K562 (cell line): ENCODE results near the gene LRP10. TPM values are rescaled to one million over a fixed set of nuclear protein-coding genes. Genes with fewer than 3 reads are reported as not detected.

ENCODE experiments used
- DACH1 ChIP-seq: fragments of 450-650 bp; IDR thresholded peaks from 2 replicates; pipeline ENCODE4 v1.6.1; 2018; ENCODE audit not compliant: partially characterized antibody
- EHMT2 ChIP-seq: fragments of 450-650 bp; IDR thresholded peaks from 2 replicates; pipeline ENCODE4 v1.6.1; 2018; ENCODE audit warnings: antibody characterized with exemption
- FOXK1 ChIP-seq: sonication (generic); formaldehyde crosslinking; IDR thresholded peaks from 2 replicates; pipeline ENCODE4 v1.8.0; 2022; ENCODE audit warnings: missing genetic modification reagents, mild to moderate bottlenecking, borderline replicate concordance
- GATAD2A ChIP-seq: fragments of 450-650 bp; IDR thresholded peaks from 2 replicates; pipeline ENCODE4 v1.6.1; 2017
- KDM2B ChIP-seq: fragments of 250-450 bp; sonication (Bioruptor Pico); IDR thresholded peaks from 2 replicates; pipeline ENCODE4 v1.8.0; 2021; ENCODE audit warnings: mild to moderate bottlenecking, moderate library complexity
- MYC ChIP-seq, 2 experiments: fragments of 250-450 bp in 1 of 2; sonication (Bioruptor Pico) in 1 of 2; IDR thresholded peaks; 2 replicates each; pipeline versions ENCODE4 v1.5.1 to v1.6.1; 2012 to 2021; ENCODE audit warnings: low read depth in 2 of 2, borderline replicate concordance in 1 of 2, improper control_type of control experiment in 1 of 2, low read length in 1 of 2, mild to moderate bottlenecking in 1 of 2, moderate library complexity in 1 of 2
- SMARCA5 ChIP-seq: fragments of 450-650 bp; IDR thresholded peaks from 2 replicates; pipeline ENCODE4 v1.6.1; 2016
- TCF3 ChIP-seq: sonication (generic); formaldehyde crosslinking; IDR thresholded peaks from 2 replicates; pipeline ENCODE4 v1.4.0; 2020; ENCODE audit warnings: mild to moderate bottlenecking, missing genetic modification reagents
- ZBTB7A ChIP-seq: IDR thresholded peaks from 2 replicates; pipeline ENCODE4 v1.6.1; 2011; ENCODE audit warnings: low read depth, mild to moderate bottlenecking, low read length, moderate library complexity, borderline replicate concordance; ENCODE audit not compliant: control insufficient read depth
- ZNF146 ChIP-seq: IDR thresholded peaks from one replicate; pipeline ENCODE4 v1.6.1; 2018; ENCODE audit warnings: missing compliant biosample characterization; ENCODE audit not compliant: unreplicated experiment
- ZNF316 ChIP-seq: fragments of 450-650 bp; IDR thresholded peaks from 2 replicates; pipeline ENCODE4 v1.6.1; 2016
- ZNF586 ChIP-seq: fragments of 450-650 bp; formaldehyde crosslinking; conservative IDR thresholded peaks from 2 replicates; pipeline ENCODE4 v1.4.0; 2020; ENCODE audit warnings: mild to moderate bottlenecking, moderate library complexity
- ZNF589 ChIP-seq: fragments of 200-800 bp; sonication (Bioruptor generic); IDR thresholded peaks from 2 replicates; pipeline ENCODE4 v1.6.1; 2016; ENCODE audit warnings: low read depth, missing genetic modification characterization, missing compliant biosample characterization
- polyA plus RNA-seq, 8 experiments: library from polyadenylated mRNA; depleted of rRNA in 4 of 8; stranded (reverse) in 5 of 8; unstranded in 3 of 8; fragments of >200 nt; fragmentation: Nextera tagmentation in 2 of 8; fragmentation: Illumina TruSeq in 1 of 8; extraction: Ambion mirVana in 2 of 8; extraction: Trizol in 1 of 8; gene quantifications; 2 replicates each; pipeline versions ENCODE4 v1.2.1 to v1.2.3, GENCODE V29; 2011 to 2014; ENCODE audit warnings: inconsistent platforms in 1 of 8, missing spikeins in 1 of 8
- total RNA-seq, 7 experiments: library from RNA; depleted of rRNA in 6 of 7; stranded (reverse); fragments of >200 nt in 6 of 7; fragmentation: Illumina TruSeq in 2 of 7; extraction: Trizol in 2 of 7; gene quantifications; 2 replicates each; pipeline versions ENCODE4 v1.2.1 to v1.2.3, GENCODE V29; 2011 to 2021; ENCODE audit warnings: low replicate concordance in 1 of 7
- TF ChIP-seq, protein P1 (sequence below): fragments of 450-650 bp; IDR thresholded peaks from 2 replicates; pipeline ENCODE4 v1.6.1; 2018; ENCODE audit not compliant: partially characterized antibody

LRP10 gene
- total and polyA plus RNA-seq, 9 of the 15 experiments (the other 6 are each of a cell fraction or from before 2014, with no cell fraction given) = 1.3 to 45.5 (median 10.9) TPM

DNA sequence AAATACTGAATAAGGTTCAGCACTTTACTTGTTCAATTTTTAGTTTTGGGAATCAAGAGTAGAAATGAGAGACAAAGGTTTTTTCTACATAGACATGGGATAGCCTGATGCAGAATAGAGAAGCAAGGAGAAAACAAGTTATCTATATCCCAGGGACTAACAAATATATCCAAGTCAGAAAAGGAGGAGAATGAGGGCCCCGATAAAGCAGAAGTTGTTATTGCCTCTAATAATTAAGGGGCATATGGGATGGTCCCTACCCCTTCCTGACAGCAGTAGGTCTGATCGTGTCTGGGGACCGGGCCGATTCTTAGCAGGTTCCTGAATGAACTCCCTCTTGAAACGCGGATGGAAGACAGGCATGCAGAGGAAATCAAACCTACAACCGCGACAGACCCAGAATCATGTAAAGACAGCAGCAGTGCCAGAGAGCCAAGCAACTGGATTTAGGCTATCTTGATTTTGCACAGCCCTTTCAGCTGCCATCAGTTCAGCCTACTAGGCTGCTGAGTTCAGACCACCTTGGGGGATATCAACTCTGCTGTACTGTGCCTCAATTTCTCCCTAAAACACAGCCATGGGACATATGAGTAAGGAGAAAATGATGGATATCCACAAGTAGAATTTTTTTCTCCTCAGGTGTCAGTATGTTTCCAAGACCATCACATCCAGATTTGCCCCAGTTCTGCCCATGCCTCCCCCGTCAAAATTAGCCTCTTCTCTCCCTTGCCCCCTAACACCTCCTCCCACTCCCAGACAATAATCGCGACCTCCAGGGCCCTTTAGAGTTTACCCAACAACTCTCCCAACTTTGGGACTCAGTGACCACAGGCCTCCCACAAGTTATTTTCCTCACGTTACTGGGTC is 56.9 kb downstream of the LRP10 start (continued):
- no peak for TF ChIP-seq MYC (IDR thresholded peaks at IDR 0.05; ENCODE audit: low read depth, low read length)
- TF ChIP-seq MYC (CRISPR knock-in tag; IDR thresholded peaks at IDR 0.05; ENCODE audit: borderline replicate concordance, low read depth) = no peak
- no peak for TF ChIP-seq EHMT2
- no peak for TF ChIP-seq ZBTB7A
- TF ChIP-seq ZNF586 = no peak
- TF ChIP-seq, protein P1, sequence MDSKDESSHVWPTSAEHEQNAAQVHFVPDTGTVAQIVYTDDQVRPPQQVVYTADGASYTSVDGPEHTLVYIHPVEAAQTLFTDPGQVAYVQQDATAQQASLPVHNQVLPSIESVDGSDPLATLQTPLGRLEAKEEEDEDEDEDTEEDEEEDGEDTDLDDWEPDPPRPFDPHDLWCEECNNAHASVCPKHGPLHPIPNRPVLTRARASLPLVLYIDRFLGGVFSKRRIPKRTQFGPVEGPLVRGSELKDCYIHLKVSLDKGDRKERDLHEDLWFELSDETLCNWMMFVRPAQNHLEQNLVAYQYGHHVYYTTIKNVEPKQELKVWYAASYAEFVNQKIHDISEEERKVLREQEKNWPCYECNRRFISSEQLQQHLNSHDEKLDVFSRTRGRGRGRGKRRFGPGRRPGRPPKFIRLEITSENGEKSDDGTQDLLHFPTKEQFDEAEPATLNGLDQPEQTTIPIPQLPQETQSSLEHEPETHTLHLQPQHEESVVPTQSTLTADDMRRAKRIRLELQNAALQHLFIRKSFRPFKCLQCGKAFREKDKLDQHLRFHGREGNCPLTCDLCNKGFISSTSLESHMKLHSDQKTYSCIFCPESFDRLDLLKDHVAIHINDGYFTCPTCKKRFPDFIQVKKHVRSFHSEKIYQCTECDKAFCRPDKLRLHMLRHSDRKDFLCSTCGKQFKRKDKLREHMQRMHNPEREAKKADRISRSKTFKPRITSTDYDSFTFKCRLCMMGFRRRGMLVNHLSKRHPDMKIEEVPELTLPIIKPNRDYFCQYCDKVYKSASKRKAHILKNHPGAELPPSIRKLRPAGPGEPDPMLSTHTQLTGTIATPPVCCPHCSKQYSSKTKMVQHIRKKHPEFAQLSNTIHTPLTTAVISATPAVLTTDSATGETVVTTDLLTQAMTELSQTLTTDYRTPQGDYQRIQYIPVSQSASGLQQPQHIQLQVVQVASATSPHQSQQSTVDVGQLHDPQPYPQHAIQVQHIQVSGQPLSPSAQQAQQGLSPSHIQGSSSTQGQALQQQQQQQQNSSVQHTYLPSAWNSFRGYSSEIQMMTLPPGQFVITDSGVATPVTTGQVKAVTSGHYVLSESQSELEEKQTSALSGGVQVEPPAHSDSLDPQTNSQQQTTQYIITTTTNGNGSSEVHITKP = peak; percentile 45
- TF ChIP-seq DACH1 = no peak
- no peak for TF ChIP-seq GATAD2A
- no peak for TF ChIP-seq ZNF146 (CRISPR knock-in tag)
- 0 out of 2 replicates have a peak, but pooled peaks have one; percentile 9 for TF ChIP-seq FOXK1 (CRISPR knock-in tag)
- TF ChIP-seq ZNF316 = no peak
- no peak for TF ChIP-seq KDM2B (CRISPR knock-in tag)
- 0 out of 2 replicates have a peak, but pooled peaks have one; percentile 37 for TF ChIP-seq SMARCA5
- TF ChIP-seq TCF3 (CRISPR knock-in tag) = peak; percentile 4; the same call in 1 of the 2 replicates
- 0 out of 2 replicates have a peak, but pooled peaks have one; percentile 29 for TF ChIP-seq ZNF589
